Measurements from ENCODE around the gene SMAD7.

- TF ChIP-seq CTCF (IDR thresholded peaks at IDR 0.05 in 4 of 5, conservative IDR thresholded peaks at IDR 0.05 in 1 of 5) (no peak), POLR2A (IDR thresholded peaks at IDR 0.05) (no peak)
These were observed 76.5 kb downstream of the SMAD7 start for GRCh38 chr18:48874233-48874632.

Data from gastrocnemius medialis (tissue), 4 donors.